ENCODE results near the gene PITX1.

The PITX1 gene

GRCh38 chr5:135048930-135049329, 14.9 kb upstream of the PITX1 start:
- DNase-seq = no peak
- H3K9ac ChIP-seq (ENCODE audit: low read length) = no peak overlapping the region
- H3K79me2 ChIP-seq (ENCODE audit: low read length) = no peaks in the 10 kb centered on the region
- H3K4me3 ChIP-seq (ENCODE audit: low read length) = no peak overlapping the region
- no peaks in the 10 kb centered on the region for H3K9me3 ChIP-seq (replicated peaks; ENCODE audit: insufficient read depth, low read length)
- H2AFZ ChIP-seq (ENCODE audit: low read length) = no peak overlapping the region
- no peaks in the 10 kb centered on the region for H3K27me3 ChIP-seq (replicated peaks; ENCODE audit: insufficient read depth, low read length)
- peaks cover 4% of the 10 kb centered on the region; the same call in 1 of the 2 replicates for H3F3A ChIP-seq (ENCODE audit: insufficient read depth, low read length)
- H3K36me3 ChIP-seq (replicated peaks; ENCODE audit: insufficient read depth, low read length) = no peaks in the 10 kb centered on the region
- H4K20me1 ChIP-seq (ENCODE audit: insufficient read depth, low read length) = no peaks in the 10 kb centered on the region
- H3K27ac ChIP-seq (ENCODE audit: low read length) = no peak overlapping the region
- H3K4me1 ChIP-seq (ENCODE audit: low read length) = peaks cover 31% of the 10 kb centered on the region
- H3K4me2 ChIP-seq (ENCODE audit: low read depth, low read length) = no peak overlapping the region
- TF ChIP-seq CTCF (IDR thresholded peaks at IDR 0.05; ENCODE audit: low read length) (no peak), EZH2 (optimal IDR thresholded peaks at IDR 0.05; ENCODE audit: low read depth, low read length) (no peak), EZH2phosphoT487 (IDR thresholded peaks at IDR 0.05; ENCODE audit: low read length) (no peak)
- H3K9me2 ChIP-seq (replicated peaks; ENCODE audit: insufficient read depth, low read length) = no peaks in the 10 kb centered on the region

- TF ChIP-seq EZH2 (optimal IDR thresholded peaks at IDR 0.05; ENCODE audit: low read depth, low read length) (no peak), CTCF (IDR thresholded peaks at IDR 0.05; ENCODE audit: low read length) (no peak), EZH2phosphoT487 (IDR thresholded peaks at IDR 0.05; ENCODE audit: low read length) (no peak)
- no peaks in the 10 kb centered on the region for H4K20me1 ChIP-seq (ENCODE audit: insufficient read depth, low read length)
- H3K36me3 ChIP-seq (replicated peaks; ENCODE audit: insufficient read depth, low read length) = no peaks in the 10 kb centered on the region
- H2AFZ ChIP-seq (ENCODE audit: low read length) = no peak overlapping the region
- H3K4me1 ChIP-seq (ENCODE audit: low read length) = peaks cover 26% of the 10 kb centered on the region
- H3F3A ChIP-seq (ENCODE audit: insufficient read depth, low read length) = no peaks in the 10 kb centered on the region
- H3K9ac ChIP-seq (ENCODE audit: low read length) = no peak overlapping the region
- no peak overlapping the region for H3K27ac ChIP-seq (ENCODE audit: low read length)
- H3K4me2 ChIP-seq (ENCODE audit: low read depth, low read length) = no peak overlapping the region
- no peak for DNase-seq
- H3K9me2 ChIP-seq (replicated peaks; ENCODE audit: insufficient read depth, low read length) = no peaks in the 10 kb centered on the region
- no peaks in the 10 kb centered on the region for H3K79me2 ChIP-seq (ENCODE audit: low read length)
- no peaks in the 10 kb centered on the region for H3K27me3 ChIP-seq (replicated peaks; ENCODE audit: insufficient read depth, low read length)
- no peaks in the 10 kb centered on the region for H3K9me3 ChIP-seq (replicated peaks; ENCODE audit: insufficient read depth, low read length)
- no peak overlapping the region for H3K4me3 ChIP-seq (ENCODE audit: low read length)
Observed at GRCh38 chr5:135048286-135048685, 14.3 kb upstream of the PITX1 start.

GRCh38 chr5:135047347-135047695, 13.3 kb upstream of the PITX1 start:
- Histone ChIP-seq H3K9me2 (replicated peaks; ENCODE audit: insufficient read depth, low read length) (no peaks in the 10 kb centered on the region), H3K27ac (ENCODE audit: low read length) (no peak overlapping the region), H3K4me1 (ENCODE audit: low read length) (peaks cover 17% of the 10 kb centered on the region), H2AFZ (ENCODE audit: low read length) (no peak overlapping the region), H3K9me3 (replicated peaks; ENCODE audit: insufficient read depth, low read length) (no peaks in the 10 kb centered on the region), H3F3A (ENCODE audit: insufficient read depth, low read length) (no peaks in the 10 kb centered on the region), H4K20me1 (ENCODE audit: insufficient read depth, low read length) (no peaks in the 10 kb centered on the region), H3K36me3 (replicated peaks; ENCODE audit: insufficient read depth, low read length) (no peaks in the 10 kb centered on the region), H3K9ac (ENCODE audit: low read length) (no peak overlapping the region), H3K27me3 (replicated peaks; ENCODE audit: insufficient read depth, low read length) (no peaks in the 10 kb centered on the region), H3K4me3 (ENCODE audit: low read length) (no peak overlapping the region), H3K4me2 (ENCODE audit: low read depth, low read length) (no peak overlapping the region), H3K79me2 (ENCODE audit: low read length) (no peaks in the 10 kb centered on the region)
- DNase-seq = no peak
- TF ChIP-seq EZH2phosphoT487 (IDR thresholded peaks at IDR 0.05; ENCODE audit: low read length) (no peak), CTCF (IDR thresholded peaks at IDR 0.05; ENCODE audit: low read length) (no peak), EZH2 (optimal IDR thresholded peaks at IDR 0.05; ENCODE audit: low read depth, low read length) (no peak)

All from MM.1S (cell line).